Loucy (cell line): Measurements from ENCODE around the gene DVL2.

Source experiments
- H2AFZ ChIP-seq: fragments of 200-600 bp; sonication (generic); 2 replicates; pipeline ENCODE4 v1.6.0; 2016; ENCODE audit warnings: antibody characterized with exemption, mild to moderate bottlenecking, low read length, moderate library complexity
- H3F3A ChIP-seq: fragments of 200-600 bp; 2 replicates; pipeline ENCODE4 v1.6.0; 2016; ENCODE audit warnings: antibody characterized with exemption, low read depth, mild to moderate bottlenecking
- H3K27me3 ChIP-seq: fragments of 200-600 bp; sonication (generic); 2 replicates; pipeline ENCODE4 v1.6.1; 2014; ENCODE audit warnings: low read length, mild to moderate bottlenecking; ENCODE audit not compliant: insufficient read depth, poor library complexity, severe bottlenecking
- H3K36me3 ChIP-seq: fragments of 200-600 bp; sonication (generic); 2 replicates; pipeline ENCODE4 v1.6.1; 2016; ENCODE audit warnings: low read length; ENCODE audit not compliant: insufficient read depth
- H3K4me1 ChIP-seq: fragments of 200-600 bp; sonication (generic); 2 replicates; pipeline ENCODE4 v1.5.1; 2014; ENCODE audit warnings: low read length, mild to moderate bottlenecking; ENCODE audit not compliant: insufficient read depth, poor library complexity, severe bottlenecking
- H3K4me2 ChIP-seq: fragments of 200-600 bp; sonication (generic); 2 replicates; pipeline ENCODE4 v1.6.0; 2014; ENCODE audit warnings: antibody characterized with exemption, low read length, low read depth, mild to moderate bottlenecking; ENCODE audit not compliant: poor library complexity, severe bottlenecking
- H3K4me3 ChIP-seq: fragments of 200-600 bp; sonication (generic); 2 replicates; pipeline ENCODE4 v1.5.1; 2014; ENCODE audit warnings: low read length, mild to moderate bottlenecking, mixed read lengths; ENCODE audit not compliant: poor library complexity, severe bottlenecking
- H3K79me2 ChIP-seq: fragments of 200-600 bp; sonication (generic); 2 replicates; pipeline ENCODE4 v1.6.1; 2014; ENCODE audit warnings: low read length; ENCODE audit not compliant: insufficient read depth
- H3K9ac ChIP-seq: fragments of 200-600 bp; sonication (generic); 2 replicates; pipeline ENCODE4 v1.6.0; 2014; ENCODE audit warnings: mild to moderate bottlenecking, low read depth, low read length, moderate library complexity; ENCODE audit not compliant: poor library complexity, severe bottlenecking
- H3K9me2 ChIP-seq: fragments of 200-600 bp; sonication (generic); replicated peaks from 2 replicates; pipeline ENCODE4 v1.6.1; 2016; ENCODE audit warnings: low read depth, low read length, mixed read lengths
- H3K9me3 ChIP-seq: fragments of 200-600 bp; sonication (generic); 2 replicates; pipeline ENCODE4 v1.6.1; 2014; ENCODE audit warnings: mild to moderate bottlenecking, antibody characterized with exemption, low read length, low read depth; ENCODE audit not compliant: insufficient read depth
- H4K20me1 ChIP-seq: fragments of 200-600 bp; sonication (generic); 2 replicates; pipeline ENCODE4 v1.6.0; 2014; ENCODE audit warnings: antibody characterized with exemption, low read length, mild to moderate bottlenecking; ENCODE audit not compliant: insufficient read depth, poor library complexity, severe bottlenecking
- EZH2phosphoT487 ChIP-seq: fragments of 200-600 bp; IDR thresholded peaks from 2 replicates; pipeline ENCODE4 v1.6.1; 2018; ENCODE audit warnings: antibody characterized with exemption, mild to moderate bottlenecking, moderate library complexity, borderline replicate concordance
- TF ChIP-seq, protein P1 (sequence below): fragments of 200-600 bp; sonication (generic); conservative IDR thresholded peaks from 2 replicates; pipeline ENCODE4 v1.5.1; 2014; ENCODE audit warnings: mild to moderate bottlenecking, antibody characterized with exemption, low read length

The DVL2 gene

DNA sequence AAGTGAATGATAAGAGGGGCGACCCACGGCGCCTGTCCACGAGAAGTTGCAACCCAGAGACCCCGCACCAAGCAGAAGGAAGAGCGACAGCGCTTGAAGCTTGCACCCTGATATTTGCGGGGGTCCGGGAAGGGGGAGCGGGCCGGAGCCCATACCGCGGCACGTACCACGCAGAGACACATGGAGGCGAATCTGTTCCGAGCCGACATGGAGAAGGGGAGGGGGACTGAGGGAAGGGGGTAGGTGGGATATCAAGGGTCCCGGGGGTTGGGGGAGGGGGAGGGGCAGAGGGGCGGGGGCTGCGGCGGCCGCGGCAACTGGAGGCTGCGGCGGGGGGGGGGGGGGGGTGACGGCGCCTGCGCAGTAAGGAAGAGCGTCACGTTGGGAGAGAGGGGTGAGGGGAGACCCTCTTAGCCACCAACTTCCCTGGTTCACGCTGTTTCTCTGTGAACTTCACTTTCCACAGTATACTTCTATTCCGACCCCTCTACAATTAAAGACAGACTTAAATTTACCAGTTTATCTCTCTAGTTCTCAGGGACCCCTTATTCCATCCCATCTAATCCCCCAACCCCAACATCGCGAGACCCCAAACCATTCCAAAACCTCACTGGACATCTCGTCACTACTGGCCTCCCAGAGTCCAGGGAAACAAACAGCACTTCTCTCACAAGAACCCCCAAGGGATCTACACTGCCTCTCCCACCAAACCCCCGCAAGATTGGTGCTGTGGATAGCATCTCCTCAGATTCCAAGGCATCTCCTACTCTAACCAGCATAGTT lies 22.6 kb downstream of the DVL2 start:
- H3K79me2 ChIP-seq = peaks cover 24% of the 10 kb centered on the region
- H3K27me3 ChIP-seq = no peaks in the 10 kb centered on the region
- H3K4me3 ChIP-seq = no peak overlapping the region
- no peaks in the 10 kb centered on the region for H3K9me3 ChIP-seq
- H4K20me1 ChIP-seq = peaks cover 6% of the 10 kb centered on the region
- H2AFZ ChIP-seq = no peak overlapping the region
- no peaks in the 10 kb centered on the region for H3K9me2 ChIP-seq
- peaks cover 3% of the 10 kb centered on the region; the same call in 1 of the 2 replicates for H3F3A ChIP-seq
- TF ChIP-seq, protein P1, sequence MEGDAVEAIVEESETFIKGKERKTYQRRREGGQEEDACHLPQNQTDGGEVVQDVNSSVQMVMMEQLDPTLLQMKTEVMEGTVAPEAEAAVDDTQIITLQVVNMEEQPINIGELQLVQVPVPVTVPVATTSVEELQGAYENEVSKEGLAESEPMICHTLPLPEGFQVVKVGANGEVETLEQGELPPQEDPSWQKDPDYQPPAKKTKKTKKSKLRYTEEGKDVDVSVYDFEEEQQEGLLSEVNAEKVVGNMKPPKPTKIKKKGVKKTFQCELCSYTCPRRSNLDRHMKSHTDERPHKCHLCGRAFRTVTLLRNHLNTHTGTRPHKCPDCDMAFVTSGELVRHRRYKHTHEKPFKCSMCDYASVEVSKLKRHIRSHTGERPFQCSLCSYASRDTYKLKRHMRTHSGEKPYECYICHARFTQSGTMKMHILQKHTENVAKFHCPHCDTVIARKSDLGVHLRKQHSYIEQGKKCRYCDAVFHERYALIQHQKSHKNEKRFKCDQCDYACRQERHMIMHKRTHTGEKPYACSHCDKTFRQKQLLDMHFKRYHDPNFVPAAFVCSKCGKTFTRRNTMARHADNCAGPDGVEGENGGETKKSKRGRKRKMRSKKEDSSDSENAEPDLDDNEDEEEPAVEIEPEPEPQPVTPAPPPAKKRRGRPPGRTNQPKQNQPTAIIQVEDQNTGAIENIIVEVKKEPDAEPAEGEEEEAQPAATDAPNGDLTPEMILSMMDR = no peak
- TF ChIP-seq EZH2phosphoT487 = no peak
- no peak overlapping the region for H3K9ac ChIP-seq
- H3K36me3 ChIP-seq = no peaks in the 10 kb centered on the region
- H3K4me2 ChIP-seq = no peak overlapping the region
- peaks cover 26% of the 10 kb centered on the region for H3K4me1 ChIP-seq

DNA sequence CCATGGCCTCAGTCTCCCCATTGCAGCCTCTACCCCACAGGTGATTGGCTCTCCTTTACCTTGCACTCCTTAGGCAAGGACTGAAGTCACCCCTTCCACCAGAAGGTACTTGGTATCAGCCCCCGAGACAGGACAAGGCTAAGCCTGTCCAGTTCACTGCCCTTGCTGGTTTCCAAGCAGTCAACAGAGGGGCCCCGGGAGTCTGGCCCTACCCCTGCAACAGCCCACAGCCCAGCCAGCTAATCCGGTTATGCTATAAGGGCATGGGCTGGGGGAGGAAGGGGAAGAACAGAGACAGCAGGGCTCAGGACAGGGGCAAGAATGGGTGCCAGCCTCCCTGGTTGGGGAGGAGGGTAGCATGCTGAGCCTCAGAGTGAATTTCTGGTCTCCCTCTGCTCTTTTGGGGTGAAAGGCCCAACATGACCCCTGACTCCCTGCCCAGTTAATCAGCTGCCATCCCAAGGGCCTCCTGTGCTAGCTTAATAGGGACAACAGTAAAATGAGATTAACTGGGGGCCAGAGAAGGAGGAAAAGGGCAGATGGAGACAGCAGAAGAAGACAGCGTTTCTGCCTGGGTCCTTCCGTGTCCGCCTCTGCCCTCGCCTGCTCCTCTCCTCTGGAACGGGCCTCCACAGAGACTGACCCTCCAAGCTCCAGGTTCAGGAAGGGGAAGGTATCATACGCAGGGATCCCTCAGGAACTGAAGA lies 25.4 kb downstream of the DVL2 start:
- Histone ChIP-seq H3K9ac (no peak overlapping the region), H3K4me1 (peaks cover 6% of the 10 kb centered on the region), H3K9me2 (no peaks in the 10 kb centered on the region), H3F3A (no peaks in the 10 kb centered on the region), H3K36me3 (peaks cover under 1% of the 10 kb centered on the region; the same call in 1 of the 2 replicates), H4K20me1 (peaks cover 2% of the 10 kb centered on the region), H3K9me3 (no peaks in the 10 kb centered on the region), H3K79me2 (peaks cover 16% of the 10 kb centered on the region), H2AFZ (no peak overlapping the region), H3K4me2 (no peak overlapping the region), H3K4me3 (no peak overlapping the region), H3K27me3 (no peaks in the 10 kb centered on the region)
- TF ChIP-seq, protein P1 = no peak
- no peak for TF ChIP-seq EZH2phosphoT487

DNA sequence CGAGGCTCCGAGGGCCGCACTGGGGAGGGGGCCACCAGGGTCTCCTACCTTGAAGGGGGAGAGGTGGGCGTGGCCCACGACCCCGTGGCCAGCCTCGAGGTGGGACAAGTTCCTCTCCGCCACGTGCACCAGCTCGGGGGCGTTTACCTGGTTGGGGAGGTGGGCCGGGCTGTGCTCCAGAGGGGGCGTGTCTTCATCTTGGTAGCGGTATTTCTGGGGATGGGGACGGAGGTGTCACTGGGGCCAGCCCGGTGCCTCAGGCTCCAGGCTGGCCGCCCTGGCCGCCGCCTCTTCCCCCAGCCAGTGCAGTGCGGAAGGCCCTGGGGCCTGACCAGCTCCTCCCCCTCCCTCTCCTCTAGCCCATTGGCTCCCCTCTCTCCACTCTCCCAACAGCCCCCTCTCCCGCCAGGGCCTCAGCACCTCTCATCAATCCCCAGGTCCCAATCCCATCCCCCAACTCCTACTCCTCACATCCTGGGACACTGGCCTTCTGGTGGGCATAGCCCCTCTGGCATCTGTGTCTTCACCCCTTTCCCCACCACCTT lies 26.2 kb downstream of the DVL2 start:
- Histone ChIP-seq H3K4me1 (no peaks in the 10 kb centered on the region), H4K20me1 (peaks cover 2% of the 10 kb centered on the region), H3K4me3 (no peak overlapping the region), H3K4me2 (no peak overlapping the region), H2AFZ (no peak overlapping the region), H3K27me3 (no peaks in the 10 kb centered on the region), H3K79me2 (peaks cover 10% of the 10 kb centered on the region), H3K9me3 (no peaks in the 10 kb centered on the region), H3K9me2 (no peaks in the 10 kb centered on the region), H3K36me3 (peaks cover 9% of the 10 kb centered on the region; the same call in 1 of the 2 replicates), H3F3A (no peaks in the 10 kb centered on the region), H3K9ac (no peak overlapping the region)
- TF ChIP-seq EZH2phosphoT487 = no peak
- TF ChIP-seq, protein P1 = no peak
